ENCODE results near the gene PPFIBP2. TPM values are rescaled to one million over a fixed set of nuclear protein-coding genes. Genes with fewer than 3 reads are reported as not detected.

PPFIBP2 gene
- 2.2 TPM for total RNA-seq

- DNase-seq (ENCODE audit: low read depth in 2 of 3, low spot score in 2 of 3), result peak; percentile 62 to 80 (median 74)
These were observed at the start of gene PPFIBP2 for GRCh38 chr11:7513234-7514098. PPFIBP2 (plus strand) TSS chr11:7513999; CDS start chr11:7549476, 35,477 bp downstream.

GRCh38 chr11:7467652-7468051, 46.1 kb upstream of the PPFIBP2 start:
- no peak for DNase-seq (ENCODE audit: low read depth in 2 of 3, low spot score in 2 of 3)

- DNase-seq (ENCODE audit: low read depth in 2 of 3, low spot score in 2 of 3), result no peak
These were observed 44.4 kb upstream of the PPFIBP2 start for GRCh38 chr11:7469351-7469865.

- DNase-seq (ENCODE audit: low read depth in 2 of 3, low spot score in 2 of 3), result no peak
These were observed 42.7 kb upstream of the PPFIBP2 start for GRCh38 chr11:7471071-7471470.

GRCh38 chr11:7473717-7474116, 40.1 kb upstream of the PPFIBP2 start:
- DNase-seq (ENCODE audit: low read depth in 2 of 3, low spot score in 2 of 3), result no peak

GRCh38 chr11:7480113-7480512, 33.7 kb upstream of the PPFIBP2 start:
- no peak for DNase-seq (ENCODE audit: low read depth in 2 of 3, low spot score in 2 of 3)

GRCh38 chr11:7484131-7484530, 29.7 kb upstream of the PPFIBP2 start:
- no peak for DNase-seq (ENCODE audit: low read depth in 2 of 3, low spot score in 2 of 3)

GRCh38 chr11:7484645-7485044, 29.2 kb upstream of the PPFIBP2 start:
- no peak for DNase-seq (ENCODE audit: low read depth in 2 of 3, low spot score in 2 of 3)

GRCh38 chr11:7485186-7486097, 28.4 kb upstream of the PPFIBP2 start, which contains the start of gene OLFML1:
OLFML1 (plus strand) TSS chr11:7485506; CDS start chr11:7485876, 370 bp downstream.
- no peak for DNase-seq (ENCODE audit: low read depth in 2 of 3, low spot score in 2 of 3)

- no peak for DNase-seq (ENCODE audit: low read depth in 2 of 3, low spot score in 2 of 3)
These were observed 27.6 kb upstream of the PPFIBP2 start for GRCh38 chr11:7486098-7486780.

GRCh38 chr11:7486781-7487140, 27.0 kb upstream of the PPFIBP2 start:
- DNase-seq (ENCODE audit: low read depth in 2 of 3, low spot score in 2 of 3), result no peak

GRCh38 chr11:7487360-7487759, 26.4 kb upstream of the PPFIBP2 start:
- no peak for DNase-seq (ENCODE audit: low read depth in 2 of 3, low spot score in 2 of 3)

- no peak for DNase-seq (ENCODE audit: low read depth in 2 of 3, low spot score in 2 of 3)
These were observed 25.1 kb upstream of the PPFIBP2 start for GRCh38 chr11:7488681-7489080.

- DNase-seq (ENCODE audit: low read depth in 2 of 3, low spot score in 2 of 3), result no peak
These were observed 24.4 kb upstream of the PPFIBP2 start for GRCh38 chr11:7489376-7489775.

GRCh38 chr11:7490054-7490453, 23.7 kb upstream of the PPFIBP2 start:
- DNase-seq (ENCODE audit: low read depth in 2 of 3, low spot score in 2 of 3), result no peak

- no peak for DNase-seq (ENCODE audit: low read depth in 2 of 3, low spot score in 2 of 3)
These were observed 23.3 kb upstream of the PPFIBP2 start for GRCh38 chr11:7490535-7490934.

GRCh38 chr11:7492253-7492652, 21.5 kb upstream of the PPFIBP2 start:
- no peak for DNase-seq (ENCODE audit: low read depth in 2 of 3, low spot score in 2 of 3)

GRCh38 chr11:7493670-7494069, 20.1 kb upstream of the PPFIBP2 start:
- no peak for DNase-seq (ENCODE audit: low read depth in 2 of 3, low spot score in 2 of 3)

GRCh38 chr11:7494086-7494745, 19.6 kb upstream of the PPFIBP2 start:
- DNase-seq (ENCODE audit: low read depth in 2 of 3, low spot score in 2 of 3), result no peak

- DNase-seq (ENCODE audit: low read depth in 2 of 3, low spot score in 2 of 3), result peak in 2 of 3 donors; percentile 34 to 70
These were observed 17.8 kb upstream of the PPFIBP2 start for GRCh38 chr11:7495882-7496551.

Measured in hematopoietic multipotent progenitor cell (in vitro differentiated cells).